Measurements from ENCODE around the gene TMEM63A. TPM values are rescaled to one million over a fixed set of nuclear protein-coding genes. Genes with fewer than 3 reads are reported as not detected.

TMEM63A gene
- total and polyA plus RNA-seq, 2 of the 13 experiments (the other 11 are each of a cell fraction or from before 2014, with no cell fraction given), result 23.9 to 53.3 TPM

DNA sequence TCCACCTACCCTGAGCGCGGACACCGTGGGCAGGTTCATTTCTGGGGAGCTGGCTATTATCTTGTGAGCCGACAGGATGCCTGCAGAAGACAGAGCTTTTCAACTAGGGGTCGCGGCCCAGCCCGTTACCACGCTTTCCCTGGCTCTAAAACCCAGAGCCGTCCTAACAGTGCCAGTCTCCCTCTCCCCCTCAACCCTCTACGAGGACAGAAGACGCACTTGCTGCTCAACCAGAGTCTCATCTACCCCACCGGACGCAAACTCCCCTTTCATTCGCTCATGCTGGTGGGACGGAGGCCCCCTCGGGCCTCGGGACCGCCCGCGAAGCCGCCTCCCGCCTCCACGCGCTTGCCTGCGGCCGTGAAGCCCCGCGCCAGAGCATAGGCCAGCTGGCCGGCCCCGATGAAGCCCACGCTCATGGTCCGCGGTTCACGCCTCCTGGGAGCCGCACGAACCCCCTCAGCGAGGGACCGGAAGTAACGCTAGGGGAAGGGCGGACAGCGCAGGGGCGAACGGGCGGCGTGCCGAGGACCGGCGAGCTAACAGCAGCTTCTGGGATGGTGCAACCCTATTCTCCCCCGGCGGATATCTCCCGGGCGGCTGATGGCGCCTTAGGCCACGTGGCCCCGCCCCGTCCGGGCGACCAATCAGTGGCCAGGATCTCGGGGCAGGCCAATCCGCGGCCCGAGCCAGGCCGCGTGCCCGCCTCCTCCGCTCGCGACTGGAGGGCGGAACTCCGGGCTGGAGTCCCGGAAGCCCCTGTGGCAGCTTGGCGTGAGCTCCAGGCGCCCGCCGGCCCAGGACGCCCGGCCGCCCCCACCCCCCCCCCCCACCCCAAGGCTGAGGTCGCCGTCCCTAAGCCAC is 41.7 kb upstream of the TMEM63A start, which contains the start of gene PYCR2 (continued):
- TF ChIP-seq, protein P1, sequence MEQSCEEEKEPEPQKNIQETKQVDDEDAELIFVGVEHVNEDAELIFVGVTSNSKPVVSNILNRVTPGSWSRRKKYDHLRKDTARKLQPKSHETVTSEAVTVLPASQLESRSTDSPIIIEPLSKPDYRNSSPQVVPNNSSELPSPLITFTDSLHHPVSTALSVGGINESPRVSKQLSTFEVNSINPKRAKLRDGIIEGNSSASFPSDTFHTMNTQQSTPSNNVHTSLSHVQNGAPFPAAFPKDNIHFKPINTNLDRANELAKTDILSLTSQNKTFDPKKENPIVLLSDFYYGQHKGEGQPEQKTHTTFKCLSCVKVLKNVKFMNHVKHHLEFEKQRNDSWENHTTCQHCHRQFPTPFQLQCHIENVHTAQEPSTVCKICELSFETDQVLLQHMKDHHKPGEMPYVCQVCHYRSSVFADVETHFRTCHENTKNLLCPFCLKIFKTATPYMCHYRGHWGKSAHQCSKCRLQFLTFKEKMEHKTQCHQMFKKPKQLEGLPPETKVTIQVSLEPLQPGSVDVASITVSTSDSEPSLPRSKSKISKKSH (CRISPR knock-in tag; IDR thresholded peaks at IDR 0.05; ENCODE audit: borderline replicate concordance), result no peak
- TF ChIP-seq BHLHE40 (IDR thresholded peaks at IDR 0.05; ENCODE audit: low read length), result peak; percentile 42; the same call in 1 of the 2 replicates
- no peak; the same call in 1 of the 2 replicates for TF ChIP-seq ZNF329 (CRISPR knock-in tag; IDR thresholded peaks at IDR 0.05; ENCODE audit: low read depth)
- TF ChIP-seq RXRA (CRISPR knock-in tag; IDR thresholded peaks at IDR 0.05), result peak; percentile 73; the same call in 1 of the 2 replicates
- TF ChIP-seq SYNCRIP (IDR thresholded peaks at IDR 0.05; ENCODE audit: insufficient read depth, low read depth, low read length), result no peak
- TF ChIP-seq PAWR (CRISPR knock-in tag; IDR thresholded peaks at IDR 0.05; ENCODE audit: borderline replicate concordance), result no peak
- TF ChIP-seq ZNF274 (CRISPR knock-in tag; IDR thresholded peaks at IDR 0.05), result peak; percentile 89
- TF ChIP-seq ZNF256 (CRISPR knock-in tag; conservative IDR thresholded peaks at IDR 0.05), result no peak
- peak; percentile 53; the same call in 1 of the 2 replicates for TF ChIP-seq ZNF343 (CRISPR knock-in tag; IDR thresholded peaks at IDR 0.05)
- peak; percentile 53; the same call in 1 of the 2 replicates for TF ChIP-seq MIXL1 (CRISPR knock-in tag; IDR thresholded peaks at IDR 0.05)
- TF ChIP-seq, protein P2, sequence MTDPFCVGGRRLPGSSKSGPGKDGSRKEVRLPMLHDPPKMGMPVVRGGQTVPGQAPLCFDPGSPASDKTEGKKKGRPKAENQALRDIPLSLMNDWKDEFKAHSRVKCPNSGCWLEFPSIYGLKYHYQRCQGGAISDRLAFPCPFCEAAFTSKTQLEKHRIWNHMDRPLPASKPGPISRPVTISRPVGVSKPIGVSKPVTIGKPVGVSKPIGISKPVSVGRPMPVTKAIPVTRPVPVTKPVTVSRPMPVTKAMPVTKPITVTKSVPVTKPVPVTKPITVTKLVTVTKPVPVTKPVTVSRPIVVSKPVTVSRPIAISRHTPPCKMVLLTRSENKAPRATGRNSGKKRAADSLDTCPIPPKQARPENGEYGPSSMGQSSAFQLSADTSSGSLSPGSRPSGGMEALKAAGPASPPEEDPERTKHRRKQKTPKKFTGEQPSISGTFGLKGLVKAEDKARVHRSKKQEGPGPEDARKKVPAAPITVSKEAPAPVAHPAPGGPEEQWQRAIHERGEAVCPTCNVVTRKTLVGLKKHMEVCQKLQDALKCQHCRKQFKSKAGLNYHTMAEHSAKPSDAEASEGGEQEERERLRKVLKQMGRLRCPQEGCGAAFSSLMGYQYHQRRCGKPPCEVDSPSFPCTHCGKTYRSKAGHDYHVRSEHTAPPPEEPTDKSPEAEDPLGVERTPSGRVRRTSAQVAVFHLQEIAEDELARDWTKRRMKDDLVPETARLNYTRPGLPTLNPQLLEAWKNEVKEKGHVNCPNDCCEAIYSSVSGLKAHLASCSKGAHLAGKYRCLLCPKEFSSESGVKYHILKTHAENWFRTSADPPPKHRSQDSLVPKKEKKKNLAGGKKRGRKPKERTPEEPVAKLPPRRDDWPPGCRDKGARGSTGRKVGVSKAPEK (CRISPR knock-in tag; IDR thresholded peaks at IDR 0.05; ENCODE audit: borderline replicate concordance), result no peak
- no peak for TF ChIP-seq ZNF768 (CRISPR knock-in tag; IDR thresholded peaks at IDR 0.05)
- peak; percentile 86; the same call in 1 of the 2 replicates for TF ChIP-seq ZNF572 (CRISPR knock-in tag; IDR thresholded peaks at IDR 0.05)
- TF ChIP-seq KLF15 (CRISPR knock-in tag; IDR thresholded peaks at IDR 0.05; ENCODE audit: borderline replicate concordance), result no peak
- no peak for TF ChIP-seq RELA (CRISPR knock-in tag; IDR thresholded peaks at IDR 0.05)
- TF ChIP-seq, protein P3, sequence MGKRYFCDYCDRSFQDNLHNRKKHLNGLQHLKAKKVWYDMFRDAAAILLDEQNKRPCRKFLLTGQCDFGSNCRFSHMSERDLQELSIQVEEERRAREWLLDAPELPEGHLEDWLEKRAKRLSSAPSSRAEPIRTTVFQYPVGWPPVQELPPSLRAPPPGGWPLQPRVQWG (CRISPR knock-in tag; IDR thresholded peaks at IDR 0.05; ENCODE audit: borderline replicate concordance, low read depth), result no peak

Data from HepG2 (cell line).